Measurements from ENCODE around the gene DNASE1L2. TPM values are rescaled to one million over a fixed set of nuclear protein-coding genes. Genes with fewer than 3 reads are reported as not detected.

The DNASE1L2 gene
- total and polyA plus RNA-seq, 4 donors = 0.13 to 0.67 (median 0.28) TPM

GRCh38 chr16:2226918-2227317 is 9.3 kb upstream of the DNASE1L2 start:
- no peak overlapping the region for H3K9ac ChIP-seq (ENCODE audit: low read depth in 1 of 2, low read length in 2 of 2)
- DNase-seq (ENCODE audit: low spot score) = no peak
- peaks cover 0 to 31% (median 14%) of the 10 kb centered on the region in 4 donors for H3K36me3 ChIP-seq (ENCODE audit: control insufficient read depth in 4 of 4, insufficient read depth in 3 of 4, low read depth in 1 of 4, low read length in 3 of 4)

More at GRCh38 chr16:2226918-2227317, 9.3 kb upstream of the DNASE1L2 start:
- TF ChIP-seq HNF4A (conservative IDR thresholded peaks at IDR 0.05) = no peak
- TF ChIP-seq HNF4G (IDR thresholded peaks at IDR 0.05) = no peak
- TF ChIP-seq FOXA1 (IDR thresholded peaks at IDR 0.05) = no peak
- no peak for TF ChIP-seq EGR1 (IDR thresholded peaks at IDR 0.05; ENCODE audit: low read depth in 2 of 2)
- TF ChIP-seq RXRA (IDR thresholded peaks at IDR 0.05) = no peak
- no peak for TF ChIP-seq ATF3 (IDR thresholded peaks at IDR 0.05)
- TF ChIP-seq CTCF (IDR thresholded peaks at IDR 0.05; ENCODE audit: low read depth, low read length, missing input control) = no peak
- no peak for TF ChIP-seq FOXA2 (IDR thresholded peaks at IDR 0.05)
- no peak for TF ChIP-seq RAD21 (IDR thresholded peaks at IDR 0.05)
- no peak for TF ChIP-seq JUND (IDR thresholded peaks at IDR 0.05)
- no peak for TF ChIP-seq SP1 (IDR thresholded peaks at IDR 0.05)
- no peak for TF ChIP-seq ZBTB33 (IDR thresholded peaks at IDR 0.05)
- TF ChIP-seq GABPA (IDR thresholded peaks at IDR 0.05 in 1 of 2, conservative IDR thresholded peaks at IDR 0.05 in 1 of 2) = no peak
- TF ChIP-seq TAF1 (conservative IDR thresholded peaks at IDR 0.05) = no peak
- no peak for TF ChIP-seq MAX (IDR thresholded peaks at IDR 0.05)
- no peak for TF ChIP-seq YY1 (IDR thresholded peaks at IDR 0.05)
- no peak for TF ChIP-seq REST (IDR thresholded peaks at IDR 0.05)
- TF ChIP-seq NR2F2 (IDR thresholded peaks at IDR 0.05) = no peak
- Histone ChIP-seq H3K4me1 (ENCODE audit: control insufficient read depth in 4 of 4, insufficient read depth in 4 of 4, low read length in 3 of 4) (peaks cover 10 to 33% (median 27%) of the 10 kb centered on the region in 4 donors), H3K27me3 (ENCODE audit: control insufficient read depth in 4 of 4, insufficient read depth in 4 of 4, low read length in 3 of 4) (no peaks in the 10 kb centered on the region), H3K9me3 (ENCODE audit: control insufficient read depth in 4 of 4, low read length in 3 of 4) (no peaks in the 10 kb centered on the region), H3K4me3 (ENCODE audit: low read depth in 1 of 3, low read length in 3 of 3) (no peak overlapping the region), H3K27ac (ENCODE audit: low read depth in 1 of 2, low read length in 2 of 2) (no peak overlapping the region)
- 71% methylated on average over 6 of the region's 6 CpGs for WGBS

Data from liver (tissue), 9 donors.